T-helper 17 cell (primary cell): ENCODE data around the gene C17orf50. TPM values are rescaled to one million over a fixed set of nuclear protein-coding genes. Genes with fewer than 3 reads are reported as not detected.

Experiments
- ATAC-seq: fragments of 150-1000 bp; cut with Tn5 transposase; 2 replicates; pipeline ENCODE4 v1.10.0; 2021; ENCODE audit warnings: mild to moderate bottlenecking, moderate library complexity
- DNase-seq, 3 donors: peaks; one replicate each; pipeline versions ENCODE4 v3.0.0 to v3.0.0-alpha.2; 2020 to 2021
- H3K9me3 ChIP-seq: one replicate; pipeline ENCODE4 v1.7.0; 2013; ENCODE audit warnings: low read length, mild to moderate bottlenecking; ENCODE audit not compliant: control insufficient read depth, poor library complexity, severe bottlenecking
- H3K27ac Mint-ChIP-seq: one replicate; pipeline ENCODE4 v1.8.0; 2022; ENCODE audit warnings: mild to moderate bottlenecking, moderate library complexity, mixed read lengths
- H3K27me3 Mint-ChIP-seq: one replicate; pipeline ENCODE4 v1.8.0; 2022; ENCODE audit warnings: mixed read lengths
- H3K36me3 Mint-ChIP-seq: one replicate; pipeline ENCODE4 v1.8.0; 2022; ENCODE audit warnings: low read depth, mixed read lengths
- H3K4me1 Mint-ChIP-seq: one replicate; pipeline ENCODE4 v1.8.0; 2022; ENCODE audit warnings: mild to moderate bottlenecking, mixed read lengths
- H3K4me3 Mint-ChIP-seq: one replicate; pipeline ENCODE4 v1.8.0; 2022; ENCODE audit warnings: mild to moderate bottlenecking, moderate library complexity, mixed read lengths
- total RNA-seq, 4 donors: library from RNA in 2 of 4; stranded (reverse) in 2 of 4; gene quantifications; one replicate each; pipeline ENCODE4 v1.2.3 and lab custom pipeline; 2022 to 2026

Gene C17orf50
- total RNA-seq, 2 donors from 2014 or later, result not detected

GRCh38 chr17:35727635-35728034 is 33.1 kb upstream of the C17orf50 start:
- no peak for ATAC-seq
- Mint-ChIP-seq H3K27ac (no peak overlapping the region), H3K4me3 (no peak overlapping the region), H3K36me3 (peaks cover 6% of the 10 kb centered on the region), H3K27me3 (peaks cover 8% of the 10 kb centered on the region), H3K4me1 (peaks cover 15% of the 10 kb centered on the region)
- no peak for DNase-seq
- no peaks in the 10 kb centered on the region for H3K9me3 ChIP-seq

GRCh38 chr17:35728551-35728950 is 32.1 kb upstream of the C17orf50 start:
- peaks cover 6% of the 10 kb centered on the region for H3K36me3 Mint-ChIP-seq
- H3K4me3 Mint-ChIP-seq, result no peak overlapping the region
- ATAC-seq (no peak), DNase-seq (no peak)
- H3K4me1 Mint-ChIP-seq, result peaks cover 15% of the 10 kb centered on the region
- peaks cover 8% of the 10 kb centered on the region for H3K27me3 Mint-ChIP-seq
- no peaks in the 10 kb centered on the region for H3K9me3 ChIP-seq
- H3K27ac Mint-ChIP-seq, result no peak overlapping the region

- Mint-ChIP-seq H3K36me3 (peaks cover 4% of the 10 kb centered on the region), H3K4me1 (peaks cover 15% of the 10 kb centered on the region), H3K27me3 (peaks cover 8% of the 10 kb centered on the region), H3K4me3 (no peak overlapping the region), H3K27ac (no peak overlapping the region)
- DNase-seq (no peak), ATAC-seq (no peak)
- no peaks in the 10 kb centered on the region for H3K9me3 ChIP-seq
These were observed 31.3 kb upstream of the C17orf50 start for GRCh38 chr17:35729405-35729833.

GRCh38 chr17:35730400-35731005 is 30.2 kb upstream of the C17orf50 start:
- peak overlapping the region; percentile 86 for H3K4me3 Mint-ChIP-seq

GRCh38 chr17:35731239-35731916 is 29.3 kb upstream of the C17orf50 start, which contains the start of gene RASL10B:
RASL10B (plus strand) TSS chr17:35731639; CDS start chr17:35735185, 3,546 bp downstream.
- ATAC-seq (peak; percentile 85), DNase-seq (peak in 1 of 3 donors; percentile 30)
- Mint-ChIP-seq H3K4me3 (peak within 1 kb of the TSS; percentile 86), H3K36me3 (no peaks in the 10 kb centered on the region), H3K4me1 (peaks cover 15% of the 10 kb centered on the region), H3K27ac (peak within 1 kb of the TSS; percentile 61), H3K27me3 (peaks cover 8% of the 10 kb centered on the region)
- H3K9me3 ChIP-seq, result no peaks in the 10 kb centered on the region

More at GRCh38 chr17:35730400-35731005, 30.2 kb upstream of the C17orf50 start:
- Mint-ChIP-seq H3K27me3 (peaks cover 8% of the 10 kb centered on the region), H3K4me1 (peaks cover 15% of the 10 kb centered on the region), H3K36me3 (no peaks in the 10 kb centered on the region), H3K27ac (peak overlapping the region; percentile 61)
- DNase-seq, result no peak
- ATAC-seq, result no peak
- no peaks in the 10 kb centered on the region for H3K9me3 ChIP-seq

DNA sequence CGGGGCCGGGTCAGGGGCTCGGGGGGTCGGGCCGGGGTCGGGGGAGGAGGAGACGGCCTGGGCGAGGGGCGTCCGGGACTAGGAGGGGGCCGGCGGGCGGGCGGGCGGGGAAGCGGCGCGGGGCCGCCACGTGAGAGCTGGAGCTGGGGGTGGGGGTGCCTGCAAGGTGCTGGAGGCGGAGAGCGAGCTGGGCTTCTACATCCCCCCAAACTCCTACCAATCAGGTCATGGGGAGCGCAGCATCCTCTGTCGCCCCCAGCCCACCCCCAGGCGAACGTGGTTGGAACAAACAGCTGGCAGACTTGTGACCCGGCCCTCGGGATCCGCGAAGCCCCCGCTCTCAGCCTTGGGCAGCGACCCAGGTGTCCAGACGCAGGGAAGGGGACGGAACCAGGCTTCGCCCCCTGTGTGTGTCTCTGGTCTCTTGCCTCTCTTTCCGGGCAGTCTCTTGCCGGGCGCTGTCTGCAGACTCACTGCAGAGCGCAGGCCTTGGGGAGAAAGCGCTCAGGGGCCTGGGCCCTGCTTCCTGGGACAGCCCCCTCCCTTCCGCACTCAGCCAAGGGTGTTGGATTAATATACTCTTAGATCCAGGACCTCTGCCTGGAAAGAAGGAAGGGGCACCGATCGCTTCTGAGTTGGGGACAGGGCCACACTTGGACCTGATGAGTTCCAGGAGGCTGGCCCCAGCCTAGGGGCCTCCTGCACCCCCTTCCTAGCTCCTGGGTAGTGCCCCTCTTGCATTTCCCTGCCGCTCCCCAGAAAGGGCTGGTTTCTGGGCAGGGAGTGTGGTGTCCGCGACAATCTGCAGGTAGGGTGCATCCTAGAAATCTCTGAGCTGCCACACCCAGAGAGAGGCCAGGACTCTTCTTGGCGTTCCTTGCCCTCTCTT is 28.5 kb upstream of the C17orf50 start:
- H3K4me1 Mint-ChIP-seq, result peaks cover 15% of the 10 kb centered on the region
- H3K36me3 Mint-ChIP-seq, result no peaks in the 10 kb centered on the region
- DNase-seq (no peak), ATAC-seq (peak; percentile 26)
- H3K27me3 Mint-ChIP-seq, result peaks cover 8% of the 10 kb centered on the region
- no peaks in the 10 kb centered on the region for H3K9me3 ChIP-seq
- peak overlapping the region; percentile 84 for H3K4me3 Mint-ChIP-seq
- no peak overlapping the region for H3K27ac Mint-ChIP-seq

- peak overlapping the region; percentile 21 for H3K4me3 Mint-ChIP-seq
- ATAC-seq, result no peak
These were observed 27.9 kb upstream of the C17orf50 start for GRCh38 chr17:35732806-35733136.

DNA sequence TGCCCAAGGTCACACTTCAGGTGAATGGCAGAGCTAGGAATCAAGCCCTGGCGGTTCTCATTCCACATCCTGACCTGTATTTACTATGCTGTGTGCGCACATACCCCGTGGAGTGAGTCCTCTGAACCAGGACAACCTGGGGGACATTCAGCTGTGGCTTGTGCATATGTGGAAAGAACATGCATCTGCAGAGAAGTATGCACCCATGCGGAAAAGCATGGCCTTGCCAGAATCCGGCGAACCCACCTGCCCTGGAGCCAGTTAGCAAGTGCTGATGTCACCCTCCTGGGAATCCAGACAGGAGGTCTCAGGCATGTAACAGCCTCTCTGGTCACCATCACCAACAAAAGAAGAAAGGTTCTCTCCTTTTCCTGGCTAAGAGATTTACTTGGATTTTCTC is 27.3 kb upstream of the C17orf50 start:
- peaks cover 8% of the 10 kb centered on the region for H3K27me3 Mint-ChIP-seq
- DNase-seq (no peak), ATAC-seq (no peak)
- no peaks in the 10 kb centered on the region for H3K9me3 ChIP-seq
- no peaks in the 10 kb centered on the region for H3K36me3 Mint-ChIP-seq
- H3K4me1 Mint-ChIP-seq, result peaks cover 15% of the 10 kb centered on the region
- H3K4me3 Mint-ChIP-seq, result no peak overlapping the region
- no peak overlapping the region for H3K27ac Mint-ChIP-seq

More at GRCh38 chr17:35732806-35733136, 27.9 kb upstream of the C17orf50 start:
- Mint-ChIP-seq H3K27me3 (peaks cover 8% of the 10 kb centered on the region), H3K36me3 (no peaks in the 10 kb centered on the region), H3K4me1 (peaks cover 15% of the 10 kb centered on the region), H3K27ac (no peak overlapping the region)
- no peak for DNase-seq
- no peaks in the 10 kb centered on the region for H3K9me3 ChIP-seq

DNA sequence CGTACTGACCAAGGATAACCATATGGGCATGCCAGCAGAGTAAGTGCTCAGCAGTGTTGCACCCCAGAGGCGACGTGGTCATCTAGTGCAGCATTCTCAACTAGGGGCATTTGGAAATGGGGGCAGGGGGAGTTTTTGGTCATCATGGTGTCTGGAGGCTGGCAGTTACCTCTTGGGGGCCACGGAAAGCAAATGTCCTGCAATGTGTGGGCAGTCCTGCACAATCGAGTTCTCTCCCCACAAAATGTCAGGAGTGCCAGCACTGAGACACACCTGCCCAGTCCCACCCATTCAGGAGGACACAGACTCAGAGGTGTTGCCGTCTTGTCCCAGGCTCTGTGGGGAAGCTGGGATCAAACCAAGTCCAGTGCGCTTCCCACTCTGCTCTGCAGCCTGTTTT is 26.3 kb upstream of the C17orf50 start:
- peaks cover 15% of the 10 kb centered on the region for H3K4me1 Mint-ChIP-seq
- H3K27ac Mint-ChIP-seq, result no peak overlapping the region
- ATAC-seq (no peak), DNase-seq (no peak)
- peaks cover 11% of the 10 kb centered on the region for H3K27me3 Mint-ChIP-seq
- peak overlapping the region; percentile 45 for H3K4me3 Mint-ChIP-seq
- no peaks in the 10 kb centered on the region for H3K36me3 Mint-ChIP-seq
- H3K9me3 ChIP-seq, result no peaks in the 10 kb centered on the region

DNA sequence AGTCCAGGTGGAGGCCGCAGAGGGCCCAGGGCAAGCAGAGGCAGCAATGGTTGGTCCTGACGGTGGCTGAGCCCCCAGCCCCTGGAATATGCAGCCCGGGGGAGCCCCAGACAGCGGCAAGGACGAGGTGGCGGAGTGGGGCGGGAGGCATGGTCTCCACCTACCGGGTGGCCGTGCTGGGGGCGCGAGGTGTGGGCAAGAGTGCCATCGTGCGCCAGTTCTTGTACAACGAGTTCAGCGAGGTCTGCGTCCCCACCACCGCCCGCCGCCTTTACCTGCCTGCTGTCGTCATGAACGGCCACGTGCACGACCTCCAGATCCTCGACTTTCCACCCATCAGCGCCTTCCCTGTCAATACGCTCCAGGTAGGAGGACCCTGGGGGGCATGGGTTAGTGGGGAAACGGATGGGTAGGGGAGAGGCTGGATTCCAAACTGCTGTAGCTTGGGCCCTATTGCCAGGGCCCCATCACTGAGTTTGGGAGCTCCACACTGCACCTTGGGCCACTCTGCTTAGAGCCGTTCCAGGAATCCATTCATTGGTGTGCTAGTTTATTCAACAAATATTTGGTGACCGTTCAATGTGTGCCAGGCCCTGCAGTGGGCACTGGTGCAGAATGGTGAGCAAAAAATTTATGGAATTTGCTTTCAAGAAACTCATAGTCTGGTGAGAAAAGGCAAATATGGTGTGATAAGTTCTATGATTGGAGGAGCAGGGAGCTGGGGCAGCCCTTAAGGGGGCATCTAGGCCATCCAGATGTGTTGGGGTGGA is 25.5 kb upstream of the C17orf50 start:
- ATAC-seq, result no peak
- Mint-ChIP-seq H3K36me3 (peaks cover 3% of the 10 kb centered on the region), H3K4me3 (no peak overlapping the region), H3K4me1 (peaks cover 17% of the 10 kb centered on the region), H3K27me3 (peaks cover 19% of the 10 kb centered on the region), H3K27ac (no peak overlapping the region)
- no peak for DNase-seq
- H3K9me3 ChIP-seq, result no peaks in the 10 kb centered on the region

DNA sequence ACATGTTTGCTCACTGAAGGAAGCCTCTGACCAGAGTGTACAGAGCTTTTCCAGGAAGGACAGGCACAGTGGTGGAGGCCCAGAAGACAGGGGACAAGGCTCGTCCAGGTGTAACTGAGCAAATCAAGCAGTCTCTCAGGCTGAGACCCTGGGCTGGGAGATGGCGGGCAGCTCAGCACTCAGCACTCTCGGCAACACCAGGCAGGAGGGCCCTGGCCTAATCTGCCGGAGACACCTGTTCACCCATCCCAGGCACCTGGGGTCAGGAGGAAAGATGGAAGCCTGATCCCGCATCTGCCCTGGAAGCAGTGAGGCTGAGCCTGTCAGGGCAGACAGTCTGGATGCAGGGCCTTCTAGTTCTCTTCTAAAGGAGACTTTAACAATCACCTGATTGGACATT is 24.5 kb upstream of the C17orf50 start:
- peaks cover 7% of the 10 kb centered on the region for H3K4me1 Mint-ChIP-seq
- no peak for DNase-seq
- peaks cover 18% of the 10 kb centered on the region for H3K27me3 Mint-ChIP-seq
- H3K9me3 ChIP-seq, result no peaks in the 10 kb centered on the region
- no peak overlapping the region for H3K4me3 Mint-ChIP-seq
- H3K36me3 Mint-ChIP-seq, result peaks cover 3% of the 10 kb centered on the region
- no peak overlapping the region for H3K27ac Mint-ChIP-seq
- ATAC-seq, result no peak

- no peak overlapping the region for H3K27ac Mint-ChIP-seq
- no peaks in the 10 kb centered on the region for H3K9me3 ChIP-seq
- H3K36me3 Mint-ChIP-seq, result peaks cover 3% of the 10 kb centered on the region
- no peak overlapping the region for H3K4me3 Mint-ChIP-seq
- DNase-seq, result no peak
- H3K27me3 Mint-ChIP-seq, result peaks cover 34% of the 10 kb centered on the region
- H3K4me1 Mint-ChIP-seq, result peaks cover 9% of the 10 kb centered on the region
- no peak for ATAC-seq
These were observed 22.1 kb upstream of the C17orf50 start for GRCh38 chr17:35738519-35739133.
